DMS 273 (cell line): ENCODE results near the gene BRIX1.

Experiments
- DNase-seq: peaks from one replicate; lab custom pipeline; 2025; ENCODE audit not compliant: unreplicated experiment; lab: John Stamatoyannopoulos, UW

Gene BRIX1, protein sequence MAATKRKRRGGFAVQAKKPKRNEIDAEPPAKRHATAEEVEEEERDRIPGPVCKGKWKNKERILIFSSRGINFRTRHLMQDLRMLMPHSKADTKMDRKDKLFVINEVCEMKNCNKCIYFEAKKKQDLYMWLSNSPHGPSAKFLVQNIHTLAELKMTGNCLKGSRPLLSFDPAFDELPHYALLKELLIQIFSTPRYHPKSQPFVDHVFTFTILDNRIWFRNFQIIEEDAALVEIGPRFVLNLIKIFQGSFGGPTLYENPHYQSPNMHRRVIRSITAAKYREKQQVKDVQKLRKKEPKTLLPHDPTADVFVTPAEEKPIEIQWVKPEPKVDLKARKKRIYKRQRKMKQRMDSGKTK

DNA sequence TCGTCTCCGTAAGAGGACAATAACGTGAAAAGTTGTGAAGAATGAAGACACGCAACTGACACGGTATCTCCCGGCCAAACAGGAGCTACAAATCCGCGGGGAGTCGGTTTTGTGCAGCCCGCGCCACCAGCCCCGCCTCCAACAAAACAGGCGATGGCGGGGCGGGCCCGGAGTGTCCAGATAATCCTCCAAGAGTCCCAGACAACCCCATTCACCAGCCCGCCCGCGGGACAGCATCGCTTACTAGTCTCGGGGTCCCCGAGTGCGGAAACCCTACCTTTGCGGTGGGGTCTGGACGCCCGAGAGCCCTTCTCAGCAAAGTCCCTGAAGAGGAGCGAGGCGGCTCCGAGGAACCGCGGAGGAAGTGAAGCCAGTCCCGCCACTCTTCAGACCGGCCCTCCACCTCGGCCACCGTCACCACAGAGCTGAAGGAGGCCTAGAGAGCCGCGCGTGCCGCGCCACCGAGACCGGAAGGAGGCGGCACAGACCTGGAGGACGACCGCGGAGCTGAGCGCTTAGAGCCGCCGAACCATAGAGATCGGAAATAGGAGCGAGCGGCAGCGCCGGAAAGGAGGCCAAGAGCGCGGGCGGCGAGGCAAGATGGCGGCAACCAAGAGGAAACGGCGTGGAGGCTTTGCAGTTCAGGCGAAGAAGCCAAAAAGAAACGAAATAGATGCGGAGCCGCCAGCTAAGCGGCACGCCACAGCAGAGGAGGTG lies at the start of gene BRIX1, which contains the start of gene RAD1:
BRIX1 (plus strand) TSS at position 573 of the 717 bp plus-strand sequence; CDS start at position 601, 28 bp downstream.
RAD1 (minus strand) TSS at position 366 of the 717 bp plus-strand sequence. CDS start 612 bp downstream, outside the sequence.
- DNase-seq = peak; percentile 99

DNA sequence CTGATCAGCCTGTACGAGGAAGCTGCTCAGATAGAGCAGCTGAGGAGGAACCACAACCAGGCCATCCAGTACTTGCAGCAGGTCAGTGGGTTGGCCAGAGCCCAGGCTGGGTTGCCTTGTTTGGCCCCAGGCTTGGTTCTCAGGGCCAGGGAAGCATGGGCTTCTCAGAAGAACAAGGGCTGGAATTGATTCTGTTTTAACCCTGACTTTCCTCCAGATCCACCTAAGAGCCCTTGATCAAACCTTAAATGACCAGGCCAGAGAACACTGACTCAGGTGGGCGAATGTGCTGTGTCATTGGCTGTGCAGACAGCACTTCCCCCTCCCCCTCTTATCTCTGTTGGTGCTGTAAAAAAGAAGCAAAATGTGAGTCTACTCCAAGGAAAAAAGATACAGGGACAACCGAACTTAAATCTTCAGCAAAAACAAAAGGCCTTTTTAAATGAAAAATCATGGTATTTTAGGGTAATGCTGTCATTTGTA lies 48.5 kb upstream of the BRIX1 start:
- DNase-seq = no peak

DNA sequence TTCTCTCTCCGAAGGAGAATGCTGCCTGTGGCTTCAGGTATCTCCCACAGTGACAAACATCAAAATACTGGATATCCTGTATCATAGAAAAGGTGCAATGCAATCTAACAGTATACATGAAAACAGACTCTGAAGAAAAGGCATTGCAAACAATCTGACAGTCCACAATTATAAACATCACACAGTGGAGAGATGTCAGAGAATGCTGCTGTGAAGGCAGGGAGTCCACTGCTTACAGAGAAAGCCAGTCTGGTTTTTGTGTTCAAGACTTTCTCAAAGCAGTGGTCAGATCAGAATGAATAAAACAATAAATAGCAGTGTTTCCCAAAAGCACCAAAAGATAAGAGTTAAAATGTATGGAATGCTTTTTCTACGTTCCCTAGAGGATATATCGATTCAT lies 47.9 kb upstream of the BRIX1 start:
- DNase-seq = no peak

DNA sequence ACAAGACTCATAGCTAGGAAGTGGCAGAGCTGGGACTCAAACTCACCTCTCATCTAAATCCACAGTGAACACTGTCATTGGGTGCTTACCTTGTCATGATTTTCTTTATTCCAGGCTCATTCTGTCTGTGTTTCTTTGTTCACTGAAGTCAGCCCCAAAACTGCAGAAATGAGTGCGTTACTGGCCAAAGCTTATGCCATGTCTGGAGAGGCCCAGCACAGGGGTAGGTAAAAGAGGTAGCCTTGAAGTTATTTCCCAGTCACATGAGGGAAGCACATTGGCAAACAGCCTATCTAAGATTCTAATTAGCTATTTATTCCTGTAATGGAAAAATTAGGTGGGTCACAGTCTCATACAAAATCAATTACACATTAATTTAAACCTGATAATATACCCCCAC lies 46.7 kb upstream of the BRIX1 start:
- no peak for DNase-seq

DNA sequence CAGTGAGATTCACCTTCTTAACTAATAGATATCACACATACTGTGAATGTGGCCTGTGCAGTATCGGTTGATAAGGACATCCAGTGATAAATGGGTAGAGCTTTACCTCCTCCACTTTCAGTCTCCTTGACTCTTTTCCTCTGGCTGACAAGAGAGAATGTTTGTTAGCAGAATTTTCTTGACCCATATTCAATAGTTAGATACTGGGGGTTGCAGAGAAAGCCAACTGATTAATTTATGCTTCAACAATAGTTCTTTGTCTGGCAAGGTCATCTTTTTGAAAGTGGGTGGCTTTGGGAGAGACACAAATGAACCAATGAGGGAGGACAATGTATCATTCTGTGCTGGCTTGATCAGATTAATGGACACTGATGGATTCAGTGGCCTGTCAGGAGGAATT lies 46.3 kb upstream of the BRIX1 start:
- no peak for DNase-seq

DNA sequence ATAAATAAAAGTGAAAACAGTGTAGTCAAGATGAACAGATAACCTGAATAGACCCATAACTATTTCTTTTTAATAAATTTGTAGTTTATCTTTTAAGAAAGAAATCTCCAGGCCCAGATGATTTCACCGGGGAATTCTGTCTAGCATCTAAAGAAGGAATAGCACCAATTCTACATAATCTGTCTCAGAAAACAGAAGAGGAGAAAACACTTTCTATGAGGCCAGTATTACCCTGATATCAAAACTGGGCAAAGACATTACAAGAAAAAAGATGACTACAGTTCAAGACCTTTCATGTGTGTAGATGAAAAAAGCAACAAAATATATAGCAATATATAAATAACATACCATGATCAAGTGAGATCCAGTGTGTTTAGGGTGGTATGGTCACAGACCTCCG lies 45.1 kb upstream of the BRIX1 start:
- DNase-seq = no peak

DNA sequence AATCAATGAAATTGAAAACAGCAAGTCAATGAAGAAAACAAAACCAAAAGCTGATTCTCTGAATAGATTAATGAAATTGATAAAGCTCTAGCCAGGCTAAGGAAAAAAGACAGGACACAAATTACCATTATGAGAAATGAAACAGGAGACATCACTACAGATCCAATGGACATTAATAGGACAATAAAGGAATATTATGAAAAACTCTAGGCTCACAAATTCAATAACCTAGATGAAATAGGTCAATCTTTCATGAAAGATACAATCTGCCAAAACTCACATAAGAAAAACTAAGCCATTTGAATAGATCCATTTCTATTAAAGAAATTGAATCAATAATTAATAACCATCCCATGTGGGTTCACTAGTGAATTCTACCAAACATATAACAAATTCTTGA lies 39.2 kb upstream of the BRIX1 start:
- DNase-seq = no peak

DNA sequence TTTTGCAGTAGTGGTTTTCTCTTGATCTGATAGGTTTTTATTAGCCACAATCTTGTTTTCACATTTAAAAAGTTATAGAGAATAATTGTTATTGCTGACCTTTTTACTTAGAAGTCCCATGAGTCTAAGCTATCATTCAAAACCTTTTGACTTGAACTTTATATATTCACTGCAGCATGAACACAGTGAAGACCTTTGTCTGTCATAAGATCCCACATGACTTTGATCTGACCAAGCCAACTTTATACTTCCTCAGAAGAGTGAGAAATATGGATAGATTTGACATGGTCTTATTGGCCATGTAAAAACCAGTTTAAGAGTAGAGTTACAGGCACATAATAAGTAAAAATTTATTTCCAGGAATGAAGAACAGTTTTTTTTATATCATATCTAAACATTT lies 34.3 kb upstream of the BRIX1 start:
- no peak for DNase-seq

DNA sequence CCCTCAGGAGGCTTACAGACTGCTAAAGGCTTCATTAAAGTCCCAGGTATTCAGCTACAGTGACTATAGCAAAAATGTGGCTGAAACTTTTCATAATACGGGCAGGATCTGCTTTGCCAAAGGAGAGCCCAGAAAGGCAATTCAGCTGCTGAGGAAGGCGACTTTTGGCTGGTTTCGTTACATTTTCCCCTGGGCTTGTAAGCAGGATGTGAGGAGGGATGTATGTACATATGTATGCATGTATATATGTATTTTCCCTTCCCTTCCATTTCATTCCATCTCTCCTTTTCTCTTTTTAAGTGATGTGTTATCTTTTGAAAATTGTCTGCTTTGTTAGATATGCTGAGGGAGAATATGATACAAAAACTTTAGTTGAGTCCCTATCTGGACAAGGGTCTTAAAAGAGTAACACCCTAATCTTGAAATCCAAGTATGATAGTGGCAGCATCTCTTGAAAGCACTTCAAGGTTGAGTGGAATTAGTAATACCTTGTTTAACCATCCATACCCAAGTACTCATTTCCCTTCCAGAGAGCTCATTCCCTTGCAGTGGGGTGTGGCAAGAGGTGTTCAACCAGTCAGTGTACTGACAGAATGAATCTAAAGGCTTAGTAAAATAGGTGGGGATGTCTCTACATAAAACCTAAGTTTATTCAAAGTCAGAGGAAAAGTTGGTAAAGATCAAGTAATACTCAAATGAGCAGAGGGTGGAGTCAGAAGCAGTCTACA lies 29.0 kb upstream of the BRIX1 start:
- DNase-seq = no peak

DNA sequence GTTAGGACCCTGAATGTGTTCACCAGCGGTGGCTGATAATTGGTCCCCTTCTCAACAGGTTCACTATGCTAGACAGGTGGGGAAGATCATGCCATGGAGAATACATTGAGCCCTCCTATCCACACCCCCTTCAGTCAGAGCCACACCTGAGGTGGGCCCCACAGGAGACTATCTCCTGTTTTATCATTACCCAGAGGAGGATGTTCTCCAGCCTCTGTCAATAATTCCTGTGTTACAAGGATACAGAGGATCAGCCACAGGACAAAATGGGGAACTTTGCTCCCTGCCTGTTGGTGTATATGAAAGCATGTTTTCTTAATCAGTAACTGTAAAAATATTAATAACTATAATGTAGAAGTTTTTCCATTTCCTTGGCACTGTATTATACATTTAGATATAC lies 26.1 kb upstream of the BRIX1 start:
- no peak for DNase-seq

DNA sequence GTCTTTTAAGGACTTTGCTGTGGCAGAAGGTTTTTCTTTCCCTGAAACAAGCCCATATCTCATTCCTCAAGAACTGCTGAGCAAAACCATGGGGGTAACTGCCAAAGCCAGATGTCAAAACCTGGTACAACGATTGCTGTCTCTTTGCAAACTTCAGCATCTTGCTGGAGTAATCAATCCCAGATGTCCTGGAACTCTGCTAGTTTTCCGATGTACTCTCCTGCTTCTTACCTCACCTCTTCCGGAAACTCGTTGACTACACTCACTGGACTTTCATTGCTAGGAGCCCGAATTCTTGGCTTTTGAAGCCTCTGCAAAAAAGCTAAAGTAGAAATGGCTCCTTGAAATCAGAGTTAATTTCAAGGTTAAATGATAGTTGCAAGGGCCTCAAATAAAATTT lies 23.5 kb upstream of the BRIX1 start:
- DNase-seq = no peak

DNA sequence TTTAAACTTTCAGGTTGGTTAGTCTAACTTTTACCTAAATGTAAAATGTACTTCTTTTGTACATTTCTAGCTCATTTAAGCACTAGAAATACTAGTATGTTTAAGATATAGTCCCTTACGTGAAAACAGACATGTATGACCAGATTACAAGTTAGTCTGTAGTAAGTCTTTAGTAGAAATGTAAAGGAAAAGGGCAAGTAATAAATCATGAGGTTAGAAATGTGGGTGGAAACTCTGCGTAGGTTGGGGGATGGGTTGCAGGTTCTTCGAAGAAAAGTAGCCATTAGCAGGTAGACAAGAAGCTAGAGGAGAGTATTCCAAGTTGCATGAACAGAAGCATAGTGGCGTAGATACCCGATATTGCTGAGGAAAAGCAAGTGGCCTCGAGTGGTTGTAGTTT lies 23.1 kb upstream of the BRIX1 start:
- no peak for DNase-seq

DNA sequence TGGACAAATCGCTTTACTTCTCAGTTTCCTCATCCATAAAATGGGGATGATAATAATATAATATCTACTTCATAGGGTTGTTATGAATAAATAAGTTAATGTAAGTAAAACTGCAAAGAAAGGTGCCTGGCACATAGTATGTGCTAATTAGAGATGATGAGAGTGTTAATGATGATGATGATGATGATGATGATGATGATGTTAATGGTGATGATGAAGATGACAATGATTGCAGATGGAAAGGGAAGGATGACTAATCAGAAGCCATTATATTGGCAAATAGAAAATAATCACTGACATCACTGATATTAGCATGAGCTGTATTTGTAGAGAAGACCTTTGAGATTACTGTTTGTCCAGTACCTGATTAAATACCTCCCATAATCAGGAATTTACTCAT lies 20.8 kb upstream of the BRIX1 start:
- DNase-seq = no peak

DNA sequence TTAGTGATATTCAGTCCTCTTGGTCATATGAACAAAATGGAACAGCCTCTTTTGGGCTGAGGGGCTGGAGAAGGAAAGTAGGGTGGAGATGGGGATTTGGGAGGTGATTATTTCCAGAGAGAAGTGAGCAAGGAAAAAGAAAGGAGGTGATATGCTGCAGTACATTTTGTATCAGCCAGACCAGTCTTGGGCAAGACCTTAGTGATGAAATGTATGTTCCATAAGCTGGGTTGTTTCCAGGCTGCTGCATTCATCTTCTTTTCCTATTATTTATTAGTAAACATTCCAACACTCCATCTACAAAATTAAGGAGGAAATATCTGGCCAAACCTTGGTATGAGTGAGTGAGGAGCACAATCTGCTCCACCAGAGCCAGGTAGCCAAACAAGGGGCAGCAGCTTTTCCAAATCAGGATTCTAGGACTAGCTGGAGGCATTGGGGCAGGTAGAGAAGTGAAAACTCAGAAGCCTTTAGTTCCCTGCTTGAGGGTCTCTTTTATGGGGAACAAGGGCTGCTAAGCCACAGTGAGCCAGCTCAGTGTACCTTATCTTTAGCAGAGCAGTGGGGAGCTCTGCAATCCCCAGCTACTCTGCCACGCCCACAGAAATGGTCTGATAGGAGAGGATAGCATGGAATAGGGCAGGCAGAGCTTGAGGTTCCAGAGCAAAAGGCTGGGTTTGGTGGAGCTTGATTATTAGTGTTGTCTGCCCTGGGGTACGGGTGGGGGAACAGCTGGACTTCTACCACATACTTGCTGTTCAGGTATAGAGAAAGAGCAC lies 19.7 kb upstream of the BRIX1 start:
- no peak for DNase-seq

DNA sequence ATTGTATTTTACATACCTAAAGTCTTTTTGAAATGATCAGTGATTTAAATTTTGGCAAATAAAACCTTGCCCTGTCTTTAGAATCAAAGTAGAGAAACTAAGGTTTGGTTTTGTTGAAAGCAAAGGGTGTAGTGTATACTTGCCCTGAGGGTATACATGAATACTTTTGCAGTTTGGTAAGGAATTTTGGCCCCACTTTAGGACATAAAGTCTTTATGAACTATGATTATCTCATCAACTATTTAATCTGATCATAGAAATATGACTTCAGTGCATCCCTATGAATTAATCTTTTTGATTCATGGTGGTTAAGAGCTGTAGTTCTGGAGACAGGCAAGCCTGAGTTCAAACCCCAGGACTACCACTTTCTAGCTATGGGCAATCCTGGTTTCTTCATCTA lies 17.9 kb upstream of the BRIX1 start:
- DNase-seq = no peak

DNA sequence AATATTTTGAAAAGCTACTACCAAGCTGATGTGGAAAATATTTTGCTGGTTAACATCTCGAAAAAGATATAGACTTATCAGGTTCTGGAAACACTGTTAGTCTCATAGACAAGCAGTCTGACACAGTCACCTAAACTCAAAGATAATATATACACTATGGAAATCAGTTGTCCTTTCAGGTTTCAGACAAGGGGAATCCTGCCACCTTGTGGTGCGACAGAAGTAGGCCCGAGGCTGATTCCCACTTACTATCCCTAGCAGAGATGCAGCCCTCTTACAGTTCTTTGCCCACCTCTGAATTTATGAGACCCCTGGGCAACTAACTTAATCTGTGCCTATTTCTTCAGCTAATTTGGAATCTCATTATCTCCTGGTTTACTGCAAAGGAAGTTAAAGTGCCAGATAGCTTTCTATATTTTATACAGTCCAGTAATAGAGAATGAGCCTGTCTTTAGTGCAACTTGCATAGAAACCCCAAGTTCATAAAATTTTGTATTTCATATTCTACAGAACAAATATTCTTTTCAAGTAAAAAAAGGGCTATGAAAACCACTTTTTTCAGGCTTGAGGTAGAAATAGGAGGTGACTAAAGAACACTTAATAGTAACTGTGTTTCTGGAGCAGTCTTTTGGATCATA lies 17.1 kb upstream of the BRIX1 start:
- DNase-seq = peak; percentile 83

DNA sequence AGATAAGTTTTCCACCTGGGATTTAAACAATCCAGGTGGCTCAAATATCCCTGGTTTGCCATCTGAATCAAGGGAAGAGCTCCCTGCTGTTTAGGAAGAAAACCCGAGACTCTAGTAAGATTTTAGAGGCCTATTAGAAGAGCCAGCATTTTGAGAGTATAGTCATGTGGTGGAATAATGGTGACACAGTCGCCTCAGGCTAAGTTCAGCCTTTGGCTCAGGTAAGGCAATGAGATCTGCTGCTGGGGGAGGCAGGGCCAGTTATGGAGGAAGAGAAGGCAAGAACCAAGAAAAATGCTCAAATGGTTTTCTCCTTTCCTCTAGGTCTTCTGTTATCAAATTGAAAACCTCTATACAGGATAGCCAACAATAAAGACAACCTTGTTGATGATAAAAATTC lies 16.4 kb upstream of the BRIX1 start:
- DNase-seq = no peak

DNA sequence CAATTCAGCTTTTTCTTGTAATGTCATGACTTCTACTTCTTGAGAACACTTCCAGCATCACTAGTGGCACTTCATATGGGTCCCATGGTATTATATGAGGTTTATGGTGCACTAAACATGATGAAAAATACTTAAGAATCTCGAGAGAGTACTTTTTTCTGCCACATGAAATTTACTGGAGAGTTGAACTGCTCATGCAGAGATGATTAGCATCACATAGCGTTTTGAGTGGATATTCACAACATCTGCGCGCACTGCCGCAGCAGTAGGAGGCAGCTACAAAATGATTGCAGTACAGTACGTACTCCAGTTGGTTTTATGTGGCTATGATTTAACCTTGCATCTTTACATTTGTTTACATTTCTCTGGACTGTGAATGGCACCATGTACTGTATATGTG lies 14.9 kb upstream of the BRIX1 start:
- DNase-seq = no peak

DNA sequence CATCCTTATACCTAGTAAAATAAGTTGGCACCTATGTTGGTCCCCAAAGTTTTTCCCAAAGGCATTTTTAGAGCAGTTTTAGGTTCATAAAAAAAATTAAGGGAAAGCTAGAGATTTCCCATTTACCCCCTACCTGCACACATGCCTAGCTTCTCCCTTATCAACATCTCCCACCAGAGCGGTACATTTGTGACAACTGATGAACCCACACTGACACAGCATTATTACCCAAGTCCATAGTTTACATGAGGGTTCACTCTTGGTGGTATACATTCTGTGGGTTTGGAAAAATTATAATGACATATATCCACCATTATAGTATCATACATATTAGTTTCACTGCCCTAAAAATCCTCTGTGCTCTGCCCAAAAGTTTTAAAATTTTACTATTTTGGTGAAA lies 12.3 kb upstream of the BRIX1 start:
- DNase-seq = no peak

DNA sequence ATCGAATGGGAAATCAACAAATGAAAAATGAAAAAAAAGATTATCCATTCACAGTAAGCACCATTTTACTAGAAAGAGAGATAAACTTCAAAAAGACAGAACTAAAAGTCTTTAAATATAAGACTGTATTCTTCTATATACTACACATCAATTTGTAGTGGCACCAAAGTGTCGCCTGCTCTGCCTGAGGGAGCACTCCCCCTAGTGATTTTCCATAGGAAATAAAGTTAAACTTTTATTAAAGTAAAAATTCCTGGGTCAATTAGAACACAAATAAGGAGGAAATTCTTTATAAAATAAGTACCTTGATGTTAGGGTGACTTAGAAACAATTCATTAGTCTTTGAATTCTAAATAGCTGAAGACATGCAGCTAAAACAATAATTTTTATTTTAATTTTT lies 9.9 kb upstream of the BRIX1 start:
- peak; percentile 13 for DNase-seq
